ENCODE measurements around the gene GGACT. TPM values are rescaled to one million over a fixed set of nuclear protein-coding genes. Genes with fewer than 3 reads are reported as not detected.

GGACT gene
- total RNA-seq, 4 donors from 2014 or later = 1.9 to 8.7 (median 5.6) TPM

- no peaks in the 10 kb centered on the region for H3K4me1 ChIP-seq
- 61 to 71% methylated on average over 8 of the region's 8 CpGs for whole genome bisulfite sequencing, 2 donors
- no peak for TF ChIP-seq CTCF (IDR thresholded peaks at IDR 0.05)
- no peak for TF ChIP-seq POLR2A (IDR thresholded peaks at IDR 0.05)
- DNase-seq = no peak
- H3K36me3 ChIP-seq = no peaks in the 10 kb centered on the region
- intact Hi-C loops (cut with DNase I) = no loop called here
- no peak overlapping the region for H3K4me3 ChIP-seq (replicated peaks in 1 of 3)
- H3K27me3 ChIP-seq = no peaks in the 10 kb centered on the region
- H3K27ac ChIP-seq = no peak overlapping the region
- no peaks in the 10 kb centered on the region for H3K9me3 ChIP-seq
Measured at GRCh38 chr13:100483841-100484381, 104.7 kb downstream of the GGACT start.

- no peak for TF ChIP-seq POLR2A (IDR thresholded peaks at IDR 0.05)
- no peak for TF ChIP-seq CTCF (IDR thresholded peaks at IDR 0.05)
- Histone ChIP-seq H3K27ac (no peak overlapping the region), H3K27me3 (no peaks in the 10 kb centered on the region), H3K4me3 (replicated peaks in 1 of 3) (no peak overlapping the region), H3K36me3 (no peaks in the 10 kb centered on the region), H3K4me1 (no peaks in the 10 kb centered on the region), H3K9me3 (no peaks in the 10 kb centered on the region)
- 84 to 85% methylated on average over 6 of the region's 6 CpGs for WGBS, 2 donors
- intact Hi-C loops (cut with DNase I) = no loop called here
- no peak for DNase-seq
Measured at GRCh38 chr13:100483139-100483538, 105.5 kb downstream of the GGACT start.

GRCh38 chr13:100480676-100481075 lies 107.9 kb downstream of the GGACT start:
- Histone ChIP-seq H3K4me1 (no peaks in the 10 kb centered on the region), H3K36me3 (no peaks in the 10 kb centered on the region), H3K27me3 (no peaks in the 10 kb centered on the region), H3K9me3 (no peaks in the 10 kb centered on the region), H3K4me3 (replicated peaks in 1 of 3) (no peak overlapping the region), H3K27ac (no peak overlapping the region)
- DNase-seq = no peak
- intact Hi-C loops (cut with DNase I) = no loop called here
- WGBS, 2 donors = 88 to 95% methylated on average over 9 of the region's 9 CpGs
- no peak for TF ChIP-seq POLR2A (IDR thresholded peaks at IDR 0.05)
- TF ChIP-seq CTCF (IDR thresholded peaks at IDR 0.05) = no peak

Other genes with a start within 250 kb of the GGACT start
- gene TMTC4, start 86.0 kb upstream of the GGACT start, total RNA-seq = 10 to 100 TPM; 15.1 to 21.3 (median 18.4) TPM

Measured in thyroid gland (tissue), 4 donors.